GM12865 (cell line): ENCODE measurements around the gene C4orf50.
"Not testable (repeated sequence)": the region's sequence is repeated elsewhere in the genome, so short reads cannot be mapped to it uniquely, and the experiment has no call there.

Source experiments
- DNase-seq: peaks from one replicate; pipeline ENCODE4 v3.0.0; 2010; ENCODE audit warnings: low read depth
- H3K4me3 ChIP-seq: 2 replicates; pipeline ENCODE4 v1.5.1; 2011; ENCODE audit warnings: mild to moderate bottlenecking, low read depth, low read length, control low read depth
- CTCF ChIP-seq: IDR thresholded peaks from 2 replicates; pipeline ENCODE4 v1.5.1; 2011; ENCODE audit warnings: low read length, control low read depth, low read depth, inconsistent platforms; ENCODE audit not compliant: insufficient read depth; ENCODE audit errors: missing control alignments

Gene C4orf50

GRCh38 chr4:6011271-6011671 is 7.0 kb downstream of the C4orf50 start:
- H3K4me3 ChIP-seq: no peak overlapping the region
- DNase-seq: no peak

GRCh38 chr4:6010789-6011188 is 7.4 kb downstream of the C4orf50 start:
- TF ChIP-seq CTCF: no peak
- H3K4me3 ChIP-seq: no peak overlapping the region
- DNase-seq: no peak

More at GRCh38 chr4:6011271-6011671, 7.0 kb downstream of the C4orf50 start:
- TF ChIP-seq CTCF: no peak

GRCh38 chr4:6009452-6009851 is 8.8 kb downstream of the C4orf50 start:
- no peak for TF ChIP-seq CTCF
- H3K4me3 ChIP-seq: no peak overlapping the region
- DNase-seq: no peak

- DNase-seq: no peak
- H3K4me3 ChIP-seq: no peak overlapping the region
- TF ChIP-seq CTCF: no peak
Measured at GRCh38 chr4:6008766-6009385, 9.4 kb downstream of the C4orf50 start.

- no peak overlapping the region for H3K4me3 ChIP-seq
- TF ChIP-seq CTCF: no peak
- no peak for DNase-seq
Measured at GRCh38 chr4:6008092-6008551, 10.1 kb downstream of the C4orf50 start.

- TF ChIP-seq CTCF: no peak
- no peak for DNase-seq
Measured at GRCh38 chr4:6005175-6005574, 13.1 kb downstream of the C4orf50 start.

GRCh38 chr4:6003485-6003884 is 14.7 kb downstream of the C4orf50 start:
- H3K4me3 ChIP-seq, DNase-seq: not testable (repeated sequence)

More at GRCh38 chr4:6005175-6005574, 13.1 kb downstream of the C4orf50 start:
- H3K4me3 ChIP-seq: no peak overlapping the region
